Measurements from ENCODE around the gene ACP3.
"Not testable (repeated sequence)": the region's sequence is repeated elsewhere in the genome, so short reads cannot be mapped to it uniquely, and the experiment has no call there.

ACP3 gene

DNA sequence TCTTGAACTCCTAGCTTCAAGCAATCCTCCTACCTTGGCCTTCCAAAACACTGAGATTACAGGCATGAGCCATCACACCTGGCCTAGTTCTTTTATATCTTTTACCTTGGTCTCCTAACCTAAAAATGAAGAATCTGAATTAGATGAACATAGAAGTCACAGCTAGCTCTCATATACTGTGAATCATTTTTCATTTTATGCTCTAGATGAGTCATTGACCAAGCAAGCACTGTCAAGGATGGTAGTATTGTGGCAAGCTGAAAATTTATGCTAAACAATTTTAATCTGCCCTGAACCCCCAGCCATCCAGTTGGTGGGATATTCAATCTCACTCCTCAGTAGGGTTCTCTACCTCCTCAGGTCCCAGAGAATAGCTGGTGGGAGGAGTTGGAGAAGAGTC lies 51.8 kb downstream of the ACP3 start:
- no peak for DNase-seq

DNA sequence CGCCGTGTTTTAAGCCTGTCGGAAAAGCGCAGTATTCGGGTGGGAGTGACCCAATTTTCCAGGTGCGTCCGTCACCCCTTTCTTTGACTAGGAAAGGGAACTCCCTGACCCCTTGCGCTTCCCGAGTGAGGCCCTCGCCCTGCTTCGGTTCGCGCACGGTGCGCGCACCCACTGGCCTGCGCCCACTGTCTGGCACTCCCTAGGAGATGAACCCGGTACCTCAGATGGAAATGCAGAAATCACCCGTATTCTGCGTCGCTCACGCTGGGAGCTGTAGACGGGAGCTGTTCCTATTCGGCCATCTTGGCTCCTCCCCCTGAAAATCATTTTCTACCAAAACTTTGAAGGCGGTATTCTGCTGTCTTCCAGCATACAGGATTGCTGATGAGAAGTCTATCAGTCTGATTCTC lies 59.7 kb downstream of the ACP3 start:
- DNase-seq: not testable (repeated sequence)

DNA sequence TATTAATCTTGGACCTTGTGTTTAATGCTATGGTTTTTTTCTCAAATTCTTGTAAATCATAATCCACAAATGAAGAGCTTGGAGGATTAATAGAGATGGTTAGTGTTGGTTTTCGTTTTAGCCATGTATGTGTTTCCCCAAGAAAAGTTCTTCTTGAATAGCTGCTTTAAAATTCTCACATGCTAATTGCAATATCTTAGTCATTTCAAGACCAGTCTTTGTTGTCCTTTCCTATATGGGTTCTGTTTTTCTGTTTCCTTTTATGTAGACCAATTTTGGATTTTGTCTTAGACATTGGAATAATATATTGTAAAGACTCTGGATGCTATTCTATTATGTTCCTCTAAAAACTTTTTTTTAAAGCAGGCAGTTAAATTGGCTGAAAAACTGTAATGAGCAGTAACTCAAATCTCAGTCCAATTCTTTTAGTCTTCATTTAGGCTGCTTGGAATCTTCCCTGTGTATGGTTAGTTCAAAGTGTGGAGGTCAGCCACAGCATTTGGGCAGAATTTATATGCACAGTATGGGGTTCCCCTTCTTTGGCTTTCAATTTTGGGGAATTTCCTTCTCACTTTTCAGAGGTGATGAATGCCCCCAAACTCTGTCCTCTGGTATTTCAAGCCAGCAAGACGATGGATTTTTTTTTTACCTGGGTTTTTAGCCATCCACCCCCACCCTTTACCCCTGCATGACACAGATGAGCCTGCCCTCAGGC lies 61.0 kb downstream of the ACP3 start:
- no peak for DNase-seq

- no peak for DNase-seq
These were observed 61.6 kb downstream of the ACP3 start for GRCh38 chr3:132378846-132379245.

DNA sequence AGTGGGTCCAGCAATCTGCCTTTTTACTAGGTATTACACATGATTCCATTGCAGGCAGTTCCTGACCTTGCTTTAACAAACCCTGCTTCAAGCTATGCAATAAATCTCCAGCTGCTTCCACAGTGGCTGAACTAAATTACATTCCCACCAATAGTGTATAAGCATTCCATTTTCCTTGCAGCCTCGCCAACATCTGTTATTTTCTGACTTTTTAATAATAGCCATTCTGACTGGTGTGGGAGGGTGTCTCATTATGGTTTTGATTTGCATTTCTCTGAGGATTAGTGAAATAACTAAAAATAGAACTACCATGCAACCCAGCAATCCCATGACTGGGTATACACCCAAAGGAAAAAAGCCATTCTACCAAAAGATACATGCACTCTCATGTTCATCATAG lies 63.7 kb downstream of the ACP3 start:
- no peak for DNase-seq

- DNase-seq: no peak
These were observed 64.2 kb downstream of the ACP3 start for GRCh38 chr3:132381348-132381944.

GRCh38 chr3:132382267-132382666 lies 65.1 kb downstream of the ACP3 start:
- no peak for DNase-seq

DNA sequence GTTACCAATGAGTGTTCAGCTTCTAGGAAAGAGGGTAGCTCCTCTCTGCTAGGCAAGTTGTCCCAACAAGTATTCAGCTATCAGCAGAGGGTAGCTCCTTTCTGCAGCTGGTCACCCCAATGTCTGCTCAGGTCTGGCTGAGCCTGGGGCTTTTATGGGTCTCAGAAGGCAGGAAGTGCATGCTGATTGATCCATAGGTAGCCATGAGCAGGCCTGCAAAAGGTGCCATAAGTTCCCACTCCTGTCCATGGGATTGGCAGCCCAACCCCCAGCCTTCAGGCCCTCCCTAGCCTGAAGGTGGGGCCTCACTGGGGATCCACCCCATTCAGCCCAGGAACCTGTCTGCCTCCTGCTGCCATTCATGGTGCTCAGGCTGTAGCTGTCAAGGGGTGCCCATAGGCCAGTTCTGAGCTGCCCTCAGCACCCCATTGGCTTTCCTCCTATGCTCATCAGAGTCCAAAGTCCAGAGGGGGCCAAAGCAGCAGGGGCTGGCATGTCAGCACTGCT lies 65.5 kb downstream of the ACP3 start:
- no peak for DNase-seq

DNA sequence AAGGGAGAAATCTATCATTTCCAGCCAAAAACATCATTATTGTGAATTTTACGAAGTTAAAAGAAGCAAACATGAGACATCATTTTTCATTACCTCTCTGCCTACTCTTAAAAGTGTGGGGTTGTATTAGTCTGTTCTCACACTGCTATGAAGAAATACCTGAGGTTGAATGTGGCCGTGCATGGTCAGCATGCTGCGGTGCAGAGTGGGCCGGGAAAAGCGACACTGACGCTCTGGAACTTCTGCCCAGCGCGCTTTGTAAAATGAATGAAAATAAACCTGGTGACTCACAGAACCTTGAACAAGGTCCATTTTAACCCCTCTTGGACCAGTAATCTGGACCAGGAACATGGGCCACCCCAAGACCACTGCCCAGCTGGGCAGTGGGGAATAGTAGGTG lies 69.1 kb downstream of the ACP3 start:
- no peak for DNase-seq

GRCh38 chr3:132392675-132393074 lies 75.5 kb downstream of the ACP3 start:
- DNase-seq: not testable (repeated sequence)

GRCh38 chr3:132394320-132394719 lies 77.1 kb downstream of the ACP3 start:
- DNase-seq: no peak

DNA sequence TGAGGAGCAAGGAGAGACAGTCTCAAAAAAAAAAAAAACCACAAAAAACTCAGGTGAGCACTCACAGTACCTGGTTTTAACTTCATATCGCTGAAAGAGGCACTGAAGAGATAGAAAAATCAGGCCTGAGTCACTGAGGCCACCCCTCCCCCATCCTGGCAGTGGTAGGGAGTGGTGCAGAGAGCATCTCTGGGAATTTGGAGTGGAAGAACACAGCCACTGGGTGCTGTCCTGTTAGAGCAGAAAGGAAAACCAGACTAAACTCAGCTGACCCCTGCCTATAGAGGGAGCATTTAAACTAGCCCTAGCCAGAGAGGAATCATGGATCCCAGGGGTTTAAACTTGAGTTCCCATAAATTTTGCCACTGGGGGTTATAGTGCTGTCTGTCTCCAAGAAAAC lies 77.9 kb downstream of the ACP3 start:
- DNase-seq: no peak

GRCh38 chr3:132396255-132396654 lies 79.0 kb downstream of the ACP3 start:
- no peak for DNase-seq

DNA sequence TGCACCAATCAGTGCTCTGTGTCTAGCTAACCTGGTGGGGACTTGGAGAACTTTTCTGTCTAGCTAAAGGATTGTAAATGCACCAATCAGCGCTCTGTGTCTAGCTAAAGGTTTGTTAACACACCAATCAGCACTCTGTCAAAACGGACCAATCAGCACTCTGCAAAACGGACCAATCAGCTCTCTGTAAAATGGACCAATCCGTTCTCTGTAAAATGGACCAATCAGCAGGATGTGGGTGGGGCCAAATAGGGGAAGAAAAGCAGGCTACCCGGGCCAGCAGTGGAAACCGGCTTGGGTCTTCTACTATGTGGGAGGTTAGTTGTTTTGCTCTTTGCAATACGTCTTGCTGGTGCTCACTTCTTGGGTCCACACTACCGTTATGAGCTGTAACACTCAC lies 79.6 kb downstream of the ACP3 start:
- DNase-seq: not testable (repeated sequence)

GRCh38 chr3:132399054-132399929 lies 82.1 kb downstream of the ACP3 start:
- no peak for DNase-seq

GRCh38 chr3:132401255-132401654 lies 84.0 kb downstream of the ACP3 start:
- no peak for DNase-seq

DNA sequence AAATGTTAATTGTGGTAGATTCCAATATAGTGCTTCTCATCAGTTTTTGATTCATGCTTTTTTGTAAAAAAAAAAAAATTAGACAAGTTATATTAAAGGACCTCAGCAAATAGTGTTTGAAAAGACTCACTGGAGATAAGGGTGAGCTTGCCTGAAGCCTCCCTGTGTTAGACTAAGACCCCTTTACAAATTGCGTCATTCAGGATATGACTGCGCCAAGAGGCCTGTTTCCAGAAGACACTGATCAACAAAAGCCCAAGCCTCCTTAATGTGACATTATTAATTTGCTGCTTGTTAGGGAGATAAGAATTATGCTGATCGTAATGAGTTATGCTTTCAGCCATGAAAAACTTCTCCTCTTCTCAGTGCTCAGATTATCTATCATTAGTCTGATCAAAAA lies 87.1 kb downstream of the ACP3 start:
- no peak for DNase-seq

DNA sequence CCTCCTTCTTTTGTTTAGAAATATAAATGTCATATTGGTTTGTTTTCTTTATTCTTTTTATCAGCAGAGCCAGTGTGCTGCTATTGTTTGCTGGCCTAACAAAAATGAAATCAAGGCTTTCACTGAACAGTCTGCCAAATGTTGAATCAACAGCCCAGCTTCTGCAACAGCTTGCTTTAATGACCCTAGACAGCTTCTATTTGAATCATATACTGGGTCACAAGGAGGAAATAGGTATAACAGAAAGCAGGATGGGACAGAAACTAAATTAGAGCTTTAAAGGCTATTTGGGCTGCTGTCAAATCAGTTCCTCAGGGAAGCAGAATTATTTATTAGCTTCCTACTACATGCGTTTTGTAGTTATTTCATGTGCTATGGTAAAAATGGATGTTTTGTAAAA lies 88.0 kb downstream of the ACP3 start:
- DNase-seq: no peak

DNA sequence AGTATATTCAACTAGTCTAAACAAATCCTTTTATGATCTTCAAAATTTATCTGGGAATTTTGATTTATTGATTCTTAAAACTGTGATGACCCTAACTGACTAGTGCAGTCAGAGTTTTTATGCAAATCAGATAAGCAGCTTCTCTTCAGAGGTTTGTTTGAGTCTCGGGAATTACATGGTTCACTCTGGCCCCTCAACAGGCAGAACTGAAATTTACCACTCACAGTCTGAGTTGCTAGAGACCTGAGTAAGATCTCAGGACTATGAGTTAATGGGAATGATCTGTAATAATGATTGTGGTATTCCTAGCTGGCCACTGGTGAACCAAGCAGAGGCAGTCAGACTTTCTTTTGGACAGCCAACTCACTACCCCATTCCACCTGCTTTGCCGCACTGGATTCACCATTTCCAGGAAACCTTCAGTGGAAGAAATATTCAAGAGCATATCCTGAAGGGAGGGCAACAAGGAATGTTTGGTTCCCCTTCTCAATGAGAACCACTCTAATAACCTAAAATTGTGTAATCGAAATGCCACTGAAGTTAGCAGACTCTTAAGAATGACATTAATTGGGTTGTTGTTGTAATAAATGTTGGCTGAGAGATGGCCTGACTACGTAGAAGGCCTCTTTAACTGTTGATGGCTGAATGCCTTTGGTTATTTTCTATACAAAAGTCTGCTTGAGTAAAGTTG lies 88.5 kb downstream of the ACP3 start:
- no peak for DNase-seq

GRCh38 chr3:132406587-132406986 lies 89.4 kb downstream of the ACP3 start:
- no peak for DNase-seq

GRCh38 chr3:132407025-132407424 lies 89.8 kb downstream of the ACP3 start:
- no peak for DNase-seq
